Endometrium (tissue), 2 donors: Measurements from ENCODE around the gene HIRIP3.

Source experiments
- FAIRE-seq: peaks from 2 replicates; lab custom pipeline; 2012; peaks lifted over from hg19 to GRCh38; lab: Jason Lieb, UNC
- donor health status: control.
- donor health status: control.

Gene HIRIP3

DNA sequence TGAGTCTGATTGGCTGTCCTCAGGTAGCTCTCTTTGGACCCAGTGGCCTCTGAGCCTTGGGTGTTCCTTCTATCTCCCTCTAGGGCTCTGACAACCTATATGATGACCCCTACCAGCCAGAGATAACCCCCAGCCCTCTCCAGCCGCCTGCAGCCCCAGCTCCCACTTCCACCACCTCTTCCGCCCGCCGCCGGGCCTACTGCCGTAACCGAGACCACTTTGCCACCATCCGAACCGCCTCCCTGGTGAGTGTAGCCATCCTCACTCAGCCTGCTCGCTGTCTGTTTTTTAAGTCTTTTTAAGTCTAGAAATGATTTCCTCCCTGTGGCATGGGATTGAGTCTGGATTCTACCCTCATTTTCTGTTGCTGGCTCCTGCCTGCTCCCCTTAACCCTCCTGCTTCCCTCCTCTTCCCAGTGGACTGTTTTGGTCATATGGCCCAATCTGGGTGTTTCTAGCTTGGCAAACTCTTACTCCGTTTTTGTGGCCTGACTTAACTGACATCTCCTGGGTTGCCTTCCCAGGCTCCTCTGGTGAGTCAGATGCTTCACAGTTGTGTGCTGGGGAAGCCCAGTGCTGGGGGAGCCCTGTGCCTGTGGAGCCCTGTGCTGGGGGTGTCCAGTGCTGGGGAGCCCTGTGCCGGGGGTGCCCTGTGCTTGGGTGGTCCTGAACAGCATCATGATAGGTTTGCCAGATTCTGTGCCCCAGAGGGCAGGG is 11.8 kb downstream of the HIRIP3 start:
- no peak for FAIRE-seq

DNA sequence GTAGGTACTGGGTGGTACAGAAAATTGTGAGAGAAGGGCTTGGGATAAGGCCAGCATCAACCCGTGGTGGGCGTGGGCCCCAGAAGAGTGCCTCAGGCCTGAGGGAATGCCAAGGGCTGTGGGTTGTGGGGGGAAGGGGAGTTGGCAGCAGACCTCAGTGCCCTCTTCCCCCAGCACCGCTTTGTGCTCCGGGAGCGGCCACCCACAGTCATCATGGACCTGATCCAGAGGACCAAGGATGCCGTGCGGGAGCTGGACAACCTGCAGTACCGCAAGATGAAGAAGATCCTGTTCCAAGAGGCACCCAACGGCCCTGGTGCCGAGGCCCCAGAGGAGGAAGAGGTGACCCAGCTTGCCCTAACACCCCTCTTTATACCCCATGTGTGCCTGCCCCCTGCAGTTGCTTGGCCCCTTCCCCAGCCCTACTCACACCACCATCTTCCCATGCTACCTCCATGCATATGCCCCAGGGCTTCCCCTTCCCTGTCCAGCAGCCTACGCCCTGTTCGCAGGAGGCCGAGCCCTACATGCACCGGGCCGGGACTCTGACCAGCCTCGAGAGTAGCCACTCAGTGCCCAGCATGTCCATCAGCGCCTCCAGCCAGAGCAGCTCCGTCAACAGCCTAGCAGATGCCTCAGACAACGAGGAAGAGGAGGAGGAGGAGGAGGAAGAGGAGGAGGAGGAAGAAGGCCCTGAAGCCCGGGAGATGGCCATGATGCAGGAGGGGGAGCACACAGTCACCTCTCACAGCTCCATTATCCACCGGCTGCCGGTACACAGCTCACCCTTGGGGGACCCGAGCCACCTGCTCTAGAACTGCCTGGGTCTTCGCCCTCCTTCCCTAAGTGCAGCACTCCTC is 12.6 kb downstream of the HIRIP3 start:
- FAIRE-seq = no peak

DNA sequence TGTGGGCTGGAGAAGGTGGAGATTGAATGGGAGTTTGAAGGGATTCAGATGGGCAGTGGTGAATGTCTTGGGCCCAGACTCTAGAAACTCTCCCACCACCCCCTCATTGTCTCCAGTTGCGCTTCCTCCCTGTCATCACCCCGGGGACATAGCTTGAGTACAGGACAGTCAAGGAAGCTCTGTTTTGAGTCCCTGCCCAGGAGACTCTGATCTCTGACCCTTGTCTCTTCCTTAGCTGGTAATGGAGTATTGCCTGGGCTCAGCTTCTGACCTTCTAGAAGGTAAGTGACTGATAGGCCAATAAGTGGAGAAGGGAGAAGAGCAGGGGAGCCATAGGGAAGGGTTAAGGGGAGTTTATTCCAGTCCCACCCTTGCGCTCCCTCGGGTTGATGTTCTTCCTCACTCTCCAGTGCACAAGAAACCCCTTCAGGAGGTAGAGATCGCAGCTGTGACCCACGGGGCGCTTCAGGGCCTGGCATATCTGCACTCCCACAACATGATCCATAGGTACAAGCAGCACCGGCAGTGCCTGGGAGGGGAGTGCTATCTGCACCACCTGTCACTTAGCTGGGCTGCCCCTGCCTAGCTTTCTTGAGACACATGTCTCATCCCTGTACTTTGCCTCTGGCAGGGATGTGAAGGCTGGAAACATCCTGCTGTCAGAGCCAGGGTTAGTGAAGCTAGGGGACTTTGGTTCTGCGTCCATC is 16.7 kb downstream of the HIRIP3 start:
- no peak for FAIRE-seq

DNA sequence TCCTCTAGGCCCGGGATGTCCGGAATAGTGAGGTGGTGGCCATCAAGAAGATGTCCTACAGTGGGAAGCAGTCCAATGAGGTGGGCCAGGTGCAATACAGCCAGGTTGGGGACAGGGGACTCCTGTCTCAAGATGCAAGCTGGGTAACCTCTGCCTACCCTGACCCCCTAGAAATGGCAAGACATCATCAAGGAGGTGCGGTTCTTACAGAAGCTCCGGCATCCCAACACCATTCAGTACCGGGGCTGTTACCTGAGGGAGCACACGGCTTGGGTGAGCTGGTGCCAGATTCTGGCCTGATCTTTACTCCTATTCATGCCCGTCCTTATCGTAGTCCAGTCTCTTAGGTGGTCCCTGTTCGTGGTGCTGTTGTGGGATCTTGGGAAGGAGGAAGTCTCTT is 17.3 kb downstream of the HIRIP3 start:
- FAIRE-seq = no peak

DNA sequence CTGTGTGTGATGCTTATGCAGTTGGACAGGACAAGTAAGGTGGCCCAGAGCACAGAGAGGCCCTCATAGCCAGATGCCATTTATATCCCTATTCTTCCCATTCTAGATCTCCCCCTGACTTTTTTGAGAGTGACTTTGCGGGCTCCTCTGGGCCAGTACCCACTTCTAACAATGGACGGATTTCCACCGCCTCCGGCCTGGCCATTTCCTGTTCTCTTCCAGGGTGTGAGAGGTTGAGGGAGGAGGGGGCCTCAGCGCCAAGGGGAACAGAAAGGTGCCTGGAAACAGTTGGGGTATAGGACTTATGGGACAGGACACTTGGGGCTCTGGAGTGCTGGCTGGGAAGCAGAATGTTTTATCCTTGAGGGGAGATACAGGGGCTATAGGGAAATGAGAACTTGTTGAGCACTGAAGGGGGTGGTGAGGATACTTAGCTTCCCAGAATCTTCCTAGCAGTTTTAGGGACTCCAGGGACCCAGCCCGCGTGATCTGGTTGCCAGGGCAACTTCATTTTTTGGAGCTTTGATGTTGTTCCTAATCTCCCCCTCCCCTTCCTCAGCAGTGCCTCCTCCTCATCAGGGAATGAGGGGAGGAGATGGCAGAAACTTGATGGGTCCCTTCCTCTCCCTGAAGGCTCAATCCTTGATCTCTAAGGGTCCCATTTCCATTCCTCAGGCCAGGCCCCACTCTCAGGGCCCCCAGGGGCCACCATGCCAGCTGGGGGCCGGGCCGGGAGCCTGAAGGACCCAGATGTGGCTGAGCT is 18.2 kb downstream of the HIRIP3 start:
- FAIRE-seq = no peak

DNA sequence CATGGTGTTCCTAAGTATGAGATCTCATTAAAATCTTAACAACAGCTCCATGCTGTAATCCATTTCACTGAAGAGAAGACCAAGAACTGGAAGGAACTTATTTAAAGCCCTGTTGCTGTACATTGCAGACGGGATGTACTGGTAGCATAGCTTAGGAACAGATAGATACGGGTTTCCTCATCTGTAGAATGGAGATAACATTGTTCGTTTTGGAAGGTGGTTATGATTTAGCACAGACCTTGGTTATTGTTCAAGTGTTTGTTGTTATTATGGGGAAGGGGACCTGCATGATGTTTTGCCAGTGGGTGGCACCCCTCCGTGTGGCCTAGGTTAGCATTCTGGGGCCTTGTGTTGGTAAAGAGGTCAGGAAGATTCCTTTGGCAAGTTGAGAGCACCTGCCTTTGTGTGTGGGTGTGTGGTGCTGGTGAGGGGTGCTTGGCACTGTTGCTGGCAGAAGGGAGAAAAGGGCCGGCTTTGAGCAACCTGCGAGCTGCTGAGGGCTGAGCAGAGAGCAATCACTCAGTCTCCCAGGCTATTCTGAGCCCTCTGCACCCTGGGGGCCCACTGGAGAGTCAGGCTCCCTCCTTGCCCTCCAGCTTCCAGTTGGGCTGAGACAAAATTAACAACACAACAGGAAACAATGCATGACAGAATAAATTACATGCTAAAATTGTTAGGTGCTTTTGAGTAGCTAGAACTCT is 19.5 kb downstream of the HIRIP3 start:
- FAIRE-seq = no peak

DNA sequence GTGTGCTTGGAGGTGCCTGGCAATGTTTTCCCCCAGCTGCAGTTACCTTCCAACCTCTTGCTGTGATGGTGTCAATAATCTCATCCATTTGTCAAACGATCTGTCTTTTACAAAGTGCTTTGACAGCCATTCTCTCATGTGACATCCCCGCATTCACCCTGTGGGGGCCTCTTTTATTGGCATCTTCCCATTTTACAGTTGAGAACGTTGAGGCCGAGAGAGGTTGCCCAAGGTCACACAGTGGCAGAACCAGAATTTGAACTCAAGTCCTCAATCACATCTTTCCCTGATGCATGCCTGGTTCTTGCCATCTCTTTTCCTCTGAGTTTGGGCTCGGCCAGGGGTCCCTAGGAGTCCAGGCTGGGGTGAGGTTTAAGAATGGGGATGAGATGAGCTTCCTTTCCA is 20.3 kb downstream of the HIRIP3 start:
- FAIRE-seq = no peak

DNA sequence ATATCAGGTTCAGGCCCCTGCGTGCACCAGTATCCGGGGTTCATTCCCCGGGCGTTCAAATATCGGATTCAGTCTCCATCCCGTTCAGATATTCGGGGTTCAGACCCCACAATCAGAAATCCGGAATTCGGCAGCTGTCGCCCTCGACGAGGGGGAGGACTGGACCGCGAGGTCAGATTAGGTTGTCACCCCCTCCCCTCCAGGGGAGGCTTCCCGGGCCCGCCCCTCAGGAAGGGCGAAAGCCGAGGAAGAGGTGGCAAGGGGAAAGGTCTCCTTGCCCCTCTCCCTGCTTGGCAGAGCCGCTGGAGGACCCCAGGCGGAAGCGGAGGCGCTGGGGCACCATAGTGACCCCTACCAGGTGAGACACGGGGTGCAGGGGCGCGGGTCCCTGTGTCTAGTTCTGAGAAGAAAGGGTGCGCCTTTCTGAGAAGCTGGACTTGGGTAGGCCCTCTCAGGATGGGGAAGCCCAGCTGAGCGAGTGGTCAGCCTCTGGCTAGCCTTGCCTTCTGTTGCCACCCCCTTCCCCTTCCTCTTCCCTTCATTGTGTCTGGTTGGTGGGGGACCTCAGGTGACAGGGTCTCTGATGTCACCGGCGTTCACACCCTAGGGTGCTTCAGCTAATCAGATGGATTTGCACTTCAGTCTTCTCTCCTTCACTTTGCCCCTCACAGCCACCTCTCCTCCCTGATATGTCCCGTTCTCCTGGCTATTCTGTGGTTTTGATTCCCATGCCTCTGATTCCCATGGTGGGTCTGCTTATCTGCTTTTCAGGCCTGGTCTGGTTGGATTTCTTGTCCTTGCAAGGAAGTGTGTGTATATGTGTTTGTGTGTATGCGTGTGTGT is 20.9 kb downstream of the HIRIP3 start:
- no peak for FAIRE-seq

DNA sequence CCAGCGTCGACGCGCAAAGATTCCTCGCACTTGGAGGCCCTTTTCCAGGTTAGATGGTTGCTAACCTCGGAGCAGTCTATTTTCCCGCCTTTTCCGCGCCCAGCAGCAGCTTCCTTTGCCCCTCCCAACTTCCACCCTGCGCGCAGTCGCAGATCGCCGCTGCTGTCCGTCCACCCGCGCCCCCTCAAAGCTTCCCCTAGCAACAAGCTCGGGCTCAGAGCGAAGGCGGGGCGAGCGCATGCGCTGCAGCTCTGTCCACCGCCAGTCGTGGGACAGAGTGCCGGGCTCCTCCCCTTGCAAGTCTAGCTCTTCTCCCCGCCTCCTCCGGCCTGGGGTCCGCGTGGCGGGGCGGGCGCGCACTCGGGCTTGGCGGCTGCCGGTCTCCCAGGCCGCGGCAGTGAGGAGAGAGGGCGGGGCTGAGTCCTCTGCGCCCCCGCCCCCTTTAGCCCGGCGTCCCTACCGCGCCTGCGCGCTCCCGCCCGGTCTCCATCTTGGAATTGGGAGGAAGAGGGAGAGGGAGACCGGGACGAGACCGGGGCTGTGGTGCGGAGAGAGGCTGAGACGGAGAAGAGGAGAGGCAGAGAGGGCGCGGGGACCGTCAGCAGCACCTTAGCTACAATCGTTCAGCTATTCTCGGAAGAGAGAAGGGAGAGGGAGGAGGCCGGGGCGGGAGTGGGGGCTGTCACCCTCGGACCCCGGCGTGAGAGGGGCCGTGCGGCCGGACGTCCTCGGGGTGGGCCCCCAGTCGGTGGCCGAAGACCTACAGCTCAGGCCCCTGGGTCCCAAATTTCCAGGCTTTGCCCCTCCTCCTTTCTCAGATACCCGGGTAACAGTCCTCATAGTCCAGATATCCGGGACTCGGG is 21.8 kb downstream of the HIRIP3 start, which contains the start of gene TAOK2:
Gene TAOK2 (plus strand): TSS at position 485 of the 863 bp plus-strand sequence. CDS start 3,905 bp downstream, outside the sequence.
- no peak for FAIRE-seq

DNA sequence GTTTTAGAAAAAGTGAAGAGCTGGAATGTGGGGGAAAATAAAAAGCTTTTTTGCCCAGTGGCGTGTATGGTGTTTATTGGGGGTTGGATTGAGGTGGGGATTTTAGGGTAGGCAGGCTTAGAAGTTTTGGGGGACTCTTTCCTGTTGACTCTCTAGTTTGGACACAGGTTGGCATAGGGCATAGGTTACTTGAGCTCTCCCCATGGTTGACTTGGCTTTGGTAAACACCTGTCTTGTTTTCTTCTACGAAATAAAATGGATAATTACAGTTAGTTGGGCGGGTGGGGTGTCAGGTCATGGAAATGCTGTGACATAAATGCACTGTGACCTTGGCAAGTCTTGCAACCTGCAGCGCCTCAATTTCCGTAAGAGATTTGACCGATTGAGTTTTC is 22.4 kb downstream of the HIRIP3 start:
- FAIRE-seq = no peak

DNA sequence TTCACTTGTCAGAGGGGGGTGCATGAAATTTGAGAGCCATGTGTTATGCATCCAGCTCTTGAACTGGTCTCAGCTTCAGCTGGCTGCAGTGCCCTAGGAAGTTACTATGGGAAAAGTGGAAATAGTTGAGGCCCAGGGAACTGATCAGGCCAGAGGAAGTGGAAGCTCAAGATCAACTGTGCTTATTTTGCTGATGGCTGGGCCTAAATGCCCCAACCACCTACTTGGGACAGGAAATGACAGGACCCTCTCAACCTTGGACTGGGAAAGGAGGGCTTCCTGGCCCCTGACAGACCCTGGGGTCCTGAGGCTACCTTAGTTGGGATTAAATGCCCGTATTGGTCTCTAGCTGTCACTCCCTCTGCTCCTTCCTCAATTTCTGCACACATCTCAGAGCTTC is 22.9 kb downstream of the HIRIP3 start:
- FAIRE-seq = no peak

DNA sequence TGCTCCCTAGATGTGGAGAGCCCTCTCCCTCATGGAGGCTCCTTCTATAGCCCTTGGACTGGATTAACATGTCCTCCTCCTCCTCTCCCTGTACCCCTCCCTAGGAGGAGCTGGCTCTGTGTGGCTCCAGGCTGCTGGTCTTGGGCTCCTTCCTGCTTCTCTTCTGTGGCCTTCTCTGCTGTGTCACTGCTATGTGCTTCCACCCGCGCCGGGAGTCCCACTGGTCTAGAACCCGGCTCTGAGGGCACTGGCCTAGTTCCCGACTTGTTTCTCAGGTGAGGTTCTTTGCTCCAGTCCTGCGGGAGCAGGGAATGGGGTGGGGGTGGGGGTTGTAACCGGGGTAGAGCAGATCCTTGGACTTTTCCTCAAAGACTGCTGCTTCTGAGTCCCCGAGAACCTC is 24.1 kb downstream of the HIRIP3 start:
- FAIRE-seq = no peak

DNA sequence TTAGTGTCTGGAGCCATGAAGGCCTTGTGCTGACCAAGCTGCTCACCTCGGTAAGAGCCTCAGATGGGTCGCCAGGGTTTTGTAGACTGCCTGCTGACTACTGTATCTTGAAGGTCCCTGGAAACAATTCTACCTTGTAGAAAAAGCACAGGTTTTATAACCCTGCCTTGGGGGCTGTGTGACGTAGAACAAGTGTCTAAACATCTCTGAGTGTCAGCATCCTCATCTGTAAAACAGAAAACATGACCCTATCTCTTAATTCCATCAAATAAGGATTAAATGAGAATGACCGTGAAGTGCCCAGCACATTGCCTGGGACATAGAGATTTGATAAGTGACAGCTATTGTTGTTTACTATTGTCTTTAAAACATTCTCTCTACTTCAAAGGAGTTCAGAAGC is 27.2 kb downstream of the HIRIP3 start:
- FAIRE-seq = no peak

DNA sequence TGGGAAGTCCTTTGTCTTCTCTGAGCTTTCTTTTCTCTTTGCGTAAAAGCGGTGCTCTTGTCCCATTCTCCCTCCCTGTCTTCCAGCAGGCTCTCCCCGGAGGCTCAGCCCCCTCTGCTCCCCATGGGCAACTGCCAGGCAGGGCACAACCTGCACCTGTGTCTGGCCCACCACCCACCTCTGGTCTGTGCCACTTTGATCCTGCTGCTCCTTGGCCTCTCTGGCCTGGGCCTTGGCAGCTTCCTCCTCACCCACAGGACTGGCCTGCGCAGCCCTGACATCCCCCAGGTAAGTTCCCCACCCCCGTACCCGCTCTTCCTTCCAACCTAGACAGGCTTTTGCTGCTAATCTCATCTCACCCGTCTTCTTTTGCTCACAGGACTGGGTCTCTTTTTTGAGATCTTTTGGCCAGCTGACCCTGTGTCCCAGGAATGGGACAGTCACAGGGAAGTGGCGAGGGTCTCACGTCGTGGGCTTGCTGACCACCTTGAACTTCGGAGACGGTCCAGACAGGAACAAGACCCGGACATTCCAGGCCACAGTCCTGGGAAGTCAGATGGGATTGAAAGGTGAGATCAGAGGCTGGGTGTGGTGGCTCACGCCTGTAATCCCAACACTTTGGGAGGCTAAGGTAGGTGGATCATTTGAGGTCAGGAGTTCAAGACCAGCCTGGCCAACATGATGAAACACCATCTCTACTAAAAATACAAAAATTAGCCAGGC is 32.2 kb downstream of the HIRIP3 start:
- no peak for FAIRE-seq

DNA sequence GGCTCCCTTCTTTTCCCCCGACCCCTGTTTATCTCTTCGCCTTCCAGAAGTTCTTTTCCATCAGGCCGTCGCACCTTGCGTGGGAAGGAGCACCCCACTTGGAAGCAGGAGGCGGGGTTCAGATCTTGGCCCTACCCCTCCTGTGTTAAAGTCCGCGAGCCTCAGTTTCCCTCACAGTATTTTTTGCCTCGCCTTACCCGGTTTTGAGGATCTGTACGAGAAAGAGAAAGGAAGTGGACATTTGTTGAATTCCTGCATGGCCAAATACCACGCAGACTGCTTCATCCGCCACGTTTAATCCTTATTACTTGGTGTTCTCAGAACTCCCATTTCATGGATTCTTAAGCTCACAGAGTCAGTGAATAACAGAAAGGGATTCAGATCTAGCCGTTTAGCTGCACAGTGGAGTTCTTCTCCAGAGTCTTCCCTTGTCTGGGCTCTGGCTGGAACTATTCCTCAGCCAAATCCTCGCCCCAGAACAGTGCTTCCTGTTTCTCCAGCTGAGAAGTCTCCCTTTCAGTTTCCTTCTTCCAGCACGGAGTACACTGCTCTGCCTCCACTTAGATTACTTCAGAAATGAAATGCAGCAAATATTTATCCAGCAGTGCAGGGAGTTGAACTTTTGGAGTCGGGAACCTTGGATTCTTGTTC is 32.9 kb downstream of the HIRIP3 start:
- no peak for FAIRE-seq

DNA sequence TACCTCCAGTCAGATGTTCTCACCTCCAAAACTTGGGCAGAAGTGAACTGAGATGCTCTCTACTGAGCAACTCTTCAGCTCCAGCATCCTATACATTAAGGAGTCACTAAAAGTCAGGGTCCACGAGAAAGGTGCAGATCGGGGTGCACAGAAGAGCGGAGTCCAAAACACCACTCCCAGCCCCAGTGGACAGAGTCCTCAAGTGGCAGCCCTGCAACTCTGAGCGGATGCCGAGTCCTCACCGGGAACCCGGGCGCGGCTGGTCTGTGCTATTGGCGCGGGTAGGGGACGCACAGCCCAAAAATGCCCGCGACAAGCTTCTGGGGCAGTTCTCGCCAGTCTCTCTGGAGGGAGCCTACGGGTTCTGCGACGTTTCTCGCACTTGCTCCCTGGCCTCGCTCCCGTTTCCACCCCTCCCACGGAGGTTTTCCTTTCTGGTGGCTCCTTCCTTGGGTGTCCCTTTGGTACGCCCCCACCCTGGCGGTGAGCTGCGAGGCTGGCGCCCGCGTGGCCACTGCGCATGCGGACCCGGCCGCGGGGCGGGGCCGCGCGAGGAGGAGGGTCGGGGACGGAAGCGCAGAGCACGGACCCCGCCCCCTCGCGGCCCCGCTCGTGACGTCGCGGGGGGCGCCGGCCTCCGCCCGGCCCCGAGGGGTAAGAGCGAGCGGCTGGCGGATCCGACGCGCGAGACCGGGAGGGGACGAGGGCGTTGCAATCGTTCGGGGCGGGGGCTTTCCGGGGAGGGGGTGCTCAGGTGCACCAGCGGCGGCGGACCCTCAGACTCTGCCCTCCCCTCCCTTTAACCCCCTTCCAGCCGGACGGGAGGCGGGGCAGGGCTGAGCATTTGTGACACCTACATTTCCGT is 33.7 kb downstream of the HIRIP3 start, which contains the start of gene TMEM219:
Gene TMEM219 (plus strand): TSS at position 601 of the 865 bp plus-strand sequence. CDS start 1,065 bp downstream, outside the sequence.
- no peak for FAIRE-seq

DNA sequence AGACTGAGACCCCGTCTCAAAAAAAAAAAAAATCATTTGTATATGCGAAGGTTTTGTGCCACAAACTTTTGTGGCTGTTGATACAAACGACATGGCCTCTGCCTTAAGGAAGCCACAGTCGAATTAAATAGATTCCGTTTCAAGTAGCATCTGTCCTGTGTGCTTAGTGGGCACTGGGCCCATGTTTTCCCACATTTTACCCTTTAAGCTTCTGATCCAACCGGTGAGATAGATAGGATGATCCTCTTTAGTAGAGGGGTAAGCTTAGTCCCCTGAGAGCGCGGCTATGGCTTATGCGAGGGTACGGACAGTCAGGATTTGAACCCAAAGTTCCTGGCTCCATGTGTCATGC is 34.3 kb downstream of the HIRIP3 start:
- no peak for FAIRE-seq
